ENCODE results near the gene PPP4R2. TPM values are rescaled to one million over a fixed set of nuclear protein-coding genes. Genes with fewer than 3 reads are reported as not detected.

The PPP4R2 gene
- total and polyA plus RNA-seq, 10 donors = 12.2 to 94.7 (median 54.2) TPM

- Histone ChIP-seq H3K9me3 (no peaks in the 10 kb centered on the region), H3K27me3 (replicated peaks in 1 of 7) (no peaks in the 10 kb centered on the region), H3K4me3 (no peak overlapping the region), H3K36me3 (peaks cover 0 to 82% (median 16%) of the 10 kb centered on the region in 6 donors), H3K4me1 (peaks cover 10 to 98% (median 60%) of the 10 kb centered on the region in 6 donors), H3K27ac (no peak overlapping the region)
- TF ChIP-seq CTCF (IDR thresholded peaks at IDR 0.05 in 8 of 11, conservative IDR thresholded peaks at IDR 0.05 in 3 of 11) = no peak
- no peak for TF ChIP-seq POLR2AphosphoS5 (IDR thresholded peaks at IDR 0.05)
- TF ChIP-seq POLR2A (IDR thresholded peaks at IDR 0.05) = no peak
- intact Hi-C loops (cut with DNase I; ENCODE audit: low total_unique reads) = no loop called here
- 77 to 94% (median 89%) methylated on average over 6 of the region's 6 CpGs for WGBS, 5 donors
- no peak for DNase-seq
These were observed 13.5 kb downstream of the PPP4R2 start for GRCh38 chr3:73010158-73010557.

GRCh38 chr3:73018298-73018697 lies 21.7 kb downstream of the PPP4R2 start:
- intact Hi-C loops (cut with DNase I; ENCODE audit: low total_unique reads) = no loop called here
- no peak for DNase-seq
- peaks cover 0 to 100% (median 44%) of the 10 kb centered on the region in 6 donors for H3K4me1 ChIP-seq
- H3K27ac ChIP-seq = no peak overlapping the region
- no peak overlapping the region for H3K4me3 ChIP-seq
- no peaks in the 10 kb centered on the region for H3K9me3 ChIP-seq
- H3K27me3 ChIP-seq (replicated peaks in 1 of 7) = no peaks in the 10 kb centered on the region
- 80 to 97% (median 92%) methylated on average over 4 of the region's 4 CpGs for WGBS, 5 donors
- H3K36me3 ChIP-seq = peaks cover 0 to 35% (median 0%) of the 10 kb centered on the region in 6 donors
- TF ChIP-seq CTCF (IDR thresholded peaks at IDR 0.05 in 8 of 11, conservative IDR thresholded peaks at IDR 0.05 in 3 of 11) = no peak
- no peak for TF ChIP-seq POLR2AphosphoS5 (IDR thresholded peaks at IDR 0.05)
- TF ChIP-seq POLR2A (IDR thresholded peaks at IDR 0.05) = no peak

- no peak for DNase-seq
- Histone ChIP-seq H3K36me3 (peaks cover 0 to 35% (median 0%) of the 10 kb centered on the region in 6 donors), H3K27ac (no peak overlapping the region), H3K4me1 (peaks cover 0 to 100% (median 49%) of the 10 kb centered on the region in 6 donors), H3K9me3 (no peaks in the 10 kb centered on the region), H3K27me3 (replicated peaks in 1 of 7) (no peaks in the 10 kb centered on the region), H3K4me3 (no peak overlapping the region)
- TF ChIP-seq CTCF (IDR thresholded peaks at IDR 0.05 in 8 of 11, conservative IDR thresholded peaks at IDR 0.05 in 3 of 11) (no peak), POLR2AphosphoS5 (IDR thresholded peaks at IDR 0.05) (no peak), POLR2A (IDR thresholded peaks at IDR 0.05) (no peak)
- intact Hi-C loops (cut with DNase I; ENCODE audit: low total_unique reads) = no loop called here
- WGBS, 5 donors = 70 to 90% (median 87%) methylated on average over 5 of the region's 5 CpGs
These were observed 22.3 kb downstream of the PPP4R2 start for GRCh38 chr3:73018790-73019441.

GRCh38 chr3:73021301-73021835 lies 24.8 kb downstream of the PPP4R2 start:
- H3K4me1 ChIP-seq = peaks cover 7 to 100% (median 59%) of the 10 kb centered on the region in 6 donors
- no peak overlapping the region for H3K4me3 ChIP-seq
- no peaks in the 10 kb centered on the region for H3K9me3 ChIP-seq
- intact Hi-C loops (cut with DNase I; ENCODE audit: low total_unique reads) = no loop called here
- 46 to 96% (median 69%) methylated on average over 4 of the region's 4 CpGs for WGBS, 5 donors
- no peak for DNase-seq
- no peak overlapping the region for H3K27ac ChIP-seq
- no peak for TF ChIP-seq POLR2AphosphoS5 (IDR thresholded peaks at IDR 0.05)
- H3K27me3 ChIP-seq (replicated peaks in 1 of 7) = no peaks in the 10 kb centered on the region
- H3K36me3 ChIP-seq = peaks cover 0 to 15% (median 0%) of the 10 kb centered on the region in 6 donors
